H9 (cell line): ENCODE results near the gene SPEG. TPM values are rescaled to one million over a fixed set of nuclear protein-coding genes. Genes with fewer than 3 reads are reported as not detected.

Experiments used
- DNase-seq: peaks from one replicate; pipeline ENCODE4 v3.0.0-alpha.2; 2017
- H2AFZ ChIP-seq: one replicate; pipeline ENCODE4 v1.6.1; 2013; ENCODE audit warnings: mild to moderate bottlenecking, low read length, control low read depth, moderate library complexity
- H2AK5ac ChIP-seq: 2 replicates; pipeline ENCODE4 v1.6.1; 2013; ENCODE audit warnings: low read length, control low read depth, mixed read lengths; ENCODE audit not compliant: insufficient read length
- H2BK120ac ChIP-seq: one replicate; pipeline ENCODE4 v1.6.1; 2013; ENCODE audit warnings: low read depth, mild to moderate bottlenecking, low read length, control low read depth, inconsistent platforms; ENCODE audit not compliant: poor library complexity, severe bottlenecking
- H2BK12ac ChIP-seq: 2 replicates; pipeline ENCODE4 v1.6.1; 2013; ENCODE audit warnings: low read length, control low read depth, mixed read lengths, low read depth; ENCODE audit not compliant: insufficient read length
- H2BK15ac ChIP-seq: 2 replicates; pipeline ENCODE4 v1.6.1; 2013; ENCODE audit warnings: low read depth, low read length, control low read depth
- H2BK20ac ChIP-seq: one replicate; pipeline ENCODE4 v1.6.1; 2013; ENCODE audit warnings: low read depth, mild to moderate bottlenecking, low read length, control low read depth, inconsistent platforms; ENCODE audit not compliant: poor library complexity, severe bottlenecking
- H2BK5ac ChIP-seq: 2 replicates; pipeline ENCODE4 v1.6.1; 2013; ENCODE audit warnings: low read length, control low read depth, mixed read lengths; ENCODE audit not compliant: insufficient read length
- H3K14ac ChIP-seq: 2 replicates; pipeline ENCODE4 v1.6.1; 2013; ENCODE audit warnings: low read length, control low read depth; ENCODE audit not compliant: insufficient read depth
- H3K18ac ChIP-seq: 2 replicates; pipeline ENCODE4 v1.6.1; 2013; ENCODE audit warnings: low read depth, mild to moderate bottlenecking, mixed read lengths, low read length, control low read depth; ENCODE audit not compliant: insufficient read length
- H3K23ac ChIP-seq: 2 replicates; pipeline ENCODE4 v1.6.1; 2013; ENCODE audit warnings: low read length, control low read depth, mixed read lengths, low read depth; ENCODE audit not compliant: insufficient read length
- H3K23me2 ChIP-seq: 2 replicates; pipeline ENCODE4 v1.6.1; 2013; ENCODE audit warnings: low read depth, mild to moderate bottlenecking, mixed read lengths, low read length, control low read depth; ENCODE audit not compliant: insufficient read length, poor library complexity, severe bottlenecking
- H3K27ac ChIP-seq: 2 replicates; pipeline ENCODE4 v1.5.1; 2013; ENCODE audit warnings: low read length, control low read depth, mixed read lengths, low read depth; ENCODE audit not compliant: insufficient read length
- H3K27me3 ChIP-seq: 2 replicates; pipeline ENCODE4 v1.6.1; 2013; ENCODE audit warnings: low read length, control low read depth, inconsistent platforms; ENCODE audit not compliant: insufficient read depth
- H3K4ac ChIP-seq: 2 replicates; pipeline ENCODE4 v1.6.1; 2013; ENCODE audit warnings: low read depth, mild to moderate bottlenecking, control low read depth, inconsistent platforms, low read length, moderate library complexity
- H3K4me1 ChIP-seq: 2 replicates; pipeline ENCODE4 v1.6.1; 2013; ENCODE audit warnings: low read length, control low read depth, inconsistent platforms; ENCODE audit not compliant: insufficient read depth
- H3K4me2 ChIP-seq: 2 replicates; pipeline ENCODE4 v1.6.1; 2013; ENCODE audit warnings: low read length, control low read depth, mixed read lengths; ENCODE audit not compliant: insufficient read length, insufficient read depth
- H3K56ac ChIP-seq: 2 replicates; pipeline ENCODE4 v1.6.1; 2013; ENCODE audit warnings: low read depth, mild to moderate bottlenecking, mixed read lengths, low read length, control low read depth; ENCODE audit not compliant: insufficient read length
- H3K79me1 ChIP-seq: 2 replicates; pipeline ENCODE4 v1.6.1; 2013; ENCODE audit warnings: low read depth, mild to moderate bottlenecking, moderate library complexity, low read length, control low read depth, inconsistent platforms; ENCODE audit not compliant: insufficient read depth, poor library complexity, severe bottlenecking
- H3K79me2 ChIP-seq: 2 replicates; pipeline ENCODE4 v1.6.1; 2013; ENCODE audit warnings: low read length, control low read depth, inconsistent platforms; ENCODE audit not compliant: insufficient read depth
- H3K9ac ChIP-seq: 2 replicates; pipeline ENCODE4 v1.6.1; 2013; ENCODE audit warnings: low read length, control low read depth, mixed read lengths; ENCODE audit not compliant: insufficient read length; ENCODE audit errors: extremely low read depth
- H3K9me3 ChIP-seq: one replicate; pipeline ENCODE4 v1.6.1; 2013; ENCODE audit warnings: low read depth, low read length, inconsistent platforms; ENCODE audit not compliant: control insufficient read depth
- H3T11ph ChIP-seq: one replicate; pipeline ENCODE4 v1.6.1; 2013; ENCODE audit warnings: mild to moderate bottlenecking, low read length, control low read depth, inconsistent platforms
- H4K20me1 ChIP-seq: one replicate; pipeline ENCODE4 v1.6.1; 2013; ENCODE audit not compliant: control insufficient read depth, insufficient read length, insufficient read depth
- H4K5ac ChIP-seq: 2 replicates; pipeline ENCODE4 v1.6.1; 2013; ENCODE audit warnings: low read depth, mild to moderate bottlenecking, mixed read lengths, low read length, control low read depth; ENCODE audit not compliant: insufficient read length
- H4K8ac ChIP-seq: replicated peaks from 2 replicates; pipeline ENCODE4 v1.6.1; 2013; ENCODE audit warnings: low read length, control low read depth, mixed read lengths, low read depth; ENCODE audit not compliant: insufficient read length
- H4K91ac ChIP-seq: 2 replicates; pipeline ENCODE4 v1.6.1; 2013; ENCODE audit warnings: low read depth, mild to moderate bottlenecking, moderate library complexity, mixed read lengths, low read length, control low read depth; ENCODE audit not compliant: insufficient read length
- H3K27ac Mint-ChIP-seq, 3 experiments: 2 replicates in 2 of 3; 3 replicates in 1 of 3; pipeline ENCODE4 v1.8.0; 2020 to 2021; ENCODE audit warnings: mixed read lengths in 3 of 3, mild to moderate bottlenecking in 1 of 3, moderate library complexity in 1 of 3
- H3K27me3 Mint-ChIP-seq: 2 replicates; pipeline ENCODE4 v1.8.0; 2021; ENCODE audit warnings: low read depth, mild to moderate bottlenecking, moderate library complexity, mixed read lengths
- H3K36me3 Mint-ChIP-seq, 3 experiments: 2 replicates in 2 of 3; 3 replicates in 1 of 3; pipeline ENCODE4 v1.8.0; 2020 to 2021; ENCODE audit warnings: low read depth in 3 of 3, mixed read lengths in 3 of 3; ENCODE audit not compliant: insufficient read depth in 1 of 3
- H3K4me1 Mint-ChIP-seq, 2 experiments: 2 replicates each; pipeline ENCODE4 v1.8.0; 2020; ENCODE audit warnings: mixed read lengths in 2 of 2
- H3K4me3 Mint-ChIP-seq, 2 experiments: 2 replicates in 1 of 2; 3 replicates in 1 of 2; pipeline ENCODE4 v1.8.0; 2020 to 2021; ENCODE audit warnings: mild to moderate bottlenecking in 2 of 2, mixed read lengths in 2 of 2, moderate library complexity in 1 of 2
- H3K9me3 Mint-ChIP-seq, 2 experiments: 2 replicates in 1 of 2; 3 replicates in 1 of 2; pipeline ENCODE4 v1.8.0; 2020; ENCODE audit warnings: mild to moderate bottlenecking in 2 of 2, mixed read lengths in 2 of 2, moderate library complexity in 1 of 2
- WGBS: extraction: QIAGEN DNeasy Blood & Tissue Kit; methylation state at CpG from one replicate; pipeline ENCODE4 v1.1.7; 2013; ENCODE audit warnings: missing lambda C conversion rate, low lambda C conversion rate, mixed read lengths; ENCODE audit not compliant: insufficient read length; ENCODE audit errors: extremely low coverage; 5-methylcytosine and 5-hydroxymethylcytosine counted together
- total RNA-seq: library from RNA; stranded (reverse); gene quantifications from 2 replicates; pipeline ENCODE4 v1.2.1, GENCODE V29; 2021
- TF ChIP-seq, protein P1 (sequence below): fragments of 200-600 bp; sonication (generic); conservative IDR thresholded peaks from 3 replicates; pipeline ENCODE4 v1.8.0; 2021; ENCODE audit warnings: antibody characterized with exemption, mild to moderate bottlenecking

Gene SPEG
- total RNA-seq, 1 experiment from 2014 or later, result 23.7 TPM

DNA sequence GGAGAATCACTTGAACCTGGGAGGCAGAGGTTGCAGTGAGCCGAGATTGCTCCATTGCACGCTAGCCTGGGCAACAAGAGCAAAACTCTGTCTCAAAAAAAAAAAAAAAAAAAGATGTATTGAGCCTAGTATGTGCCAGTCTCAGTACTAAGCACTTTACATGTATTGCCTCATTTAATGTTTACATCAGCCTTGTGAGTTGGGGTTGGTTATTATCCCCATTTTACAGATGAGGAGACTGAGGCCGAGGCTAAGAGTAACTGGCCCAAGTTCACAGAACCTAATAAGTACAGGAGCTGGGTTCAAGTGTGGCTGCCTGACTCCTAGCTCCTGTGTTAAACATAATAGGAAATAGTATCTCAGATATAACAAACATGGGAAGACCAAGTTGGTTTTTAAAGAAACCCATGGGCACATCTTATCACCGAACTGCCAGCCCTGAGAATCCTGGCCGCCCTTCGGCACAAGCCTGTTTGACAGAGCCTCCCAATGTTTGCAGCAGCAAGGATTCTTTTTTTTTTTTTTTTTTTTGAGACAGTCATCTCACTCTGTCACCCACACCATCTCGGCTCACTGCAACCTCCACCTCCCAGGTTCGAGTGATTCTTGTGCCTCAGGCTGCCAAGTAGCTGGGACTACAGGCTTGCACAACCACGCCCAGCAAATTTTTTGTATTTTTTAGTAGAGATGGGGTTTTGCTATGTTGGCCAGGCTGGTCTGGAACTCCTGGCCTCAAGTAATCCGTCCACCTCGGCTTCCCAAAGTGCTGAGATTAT, 39.8 kb downstream of the SPEG start:
- H3K9ac ChIP-seq, result no peak overlapping the region
- H2BK5ac ChIP-seq, result no peak overlapping the region
- no peak overlapping the region for H3K4ac ChIP-seq
- H3K4me1 Mint-ChIP-seq, result peaks cover 18 to 23% of the 10 kb centered on the region in 2 experiments
- H3K18ac ChIP-seq, result no peak overlapping the region
- no peak overlapping the region for H4K8ac ChIP-seq
- no peak overlapping the region for H3K14ac ChIP-seq
- no peak overlapping the region for H3K4me3 Mint-ChIP-seq
- no peak overlapping the region for H3K27ac Mint-ChIP-seq
- no peak overlapping the region for H3K4me2 ChIP-seq
- H3K36me3 Mint-ChIP-seq, result peaks cover 0 to 4% (median 0%) of the 10 kb centered on the region in 3 experiments; a peak in 3 of 7 replicates
- no peaks in the 10 kb centered on the region for H3K79me2 ChIP-seq
- no peaks in the 10 kb centered on the region; a peak in 2 of 5 replicates for H3K9me3 Mint-ChIP-seq
- H3K27ac ChIP-seq, result no peak overlapping the region
- no peak overlapping the region for H3T11ph ChIP-seq
- no peak overlapping the region for H3K56ac ChIP-seq
- no peak overlapping the region for H4K91ac ChIP-seq
- no peak overlapping the region for H2AFZ ChIP-seq
- no peaks in the 10 kb centered on the region for H4K20me1 ChIP-seq
- no peaks in the 10 kb centered on the region for H3K9me3 ChIP-seq
- peaks cover 2% of the 10 kb centered on the region for H3K23me2 ChIP-seq
- no peak overlapping the region for H2BK12ac ChIP-seq
- H2AK5ac ChIP-seq, result no peak overlapping the region
- no CpG with 5 or more reads among the region's 11 CpGs for WGBS
- H2BK15ac ChIP-seq, result no peak overlapping the region
- H3K4me1 ChIP-seq, result no peaks in the 10 kb centered on the region
- no peaks in the 10 kb centered on the region for H3K27me3 ChIP-seq
- H3K27me3 Mint-ChIP-seq, result peaks cover 7% of the 10 kb centered on the region
- TF ChIP-seq, protein P1, sequence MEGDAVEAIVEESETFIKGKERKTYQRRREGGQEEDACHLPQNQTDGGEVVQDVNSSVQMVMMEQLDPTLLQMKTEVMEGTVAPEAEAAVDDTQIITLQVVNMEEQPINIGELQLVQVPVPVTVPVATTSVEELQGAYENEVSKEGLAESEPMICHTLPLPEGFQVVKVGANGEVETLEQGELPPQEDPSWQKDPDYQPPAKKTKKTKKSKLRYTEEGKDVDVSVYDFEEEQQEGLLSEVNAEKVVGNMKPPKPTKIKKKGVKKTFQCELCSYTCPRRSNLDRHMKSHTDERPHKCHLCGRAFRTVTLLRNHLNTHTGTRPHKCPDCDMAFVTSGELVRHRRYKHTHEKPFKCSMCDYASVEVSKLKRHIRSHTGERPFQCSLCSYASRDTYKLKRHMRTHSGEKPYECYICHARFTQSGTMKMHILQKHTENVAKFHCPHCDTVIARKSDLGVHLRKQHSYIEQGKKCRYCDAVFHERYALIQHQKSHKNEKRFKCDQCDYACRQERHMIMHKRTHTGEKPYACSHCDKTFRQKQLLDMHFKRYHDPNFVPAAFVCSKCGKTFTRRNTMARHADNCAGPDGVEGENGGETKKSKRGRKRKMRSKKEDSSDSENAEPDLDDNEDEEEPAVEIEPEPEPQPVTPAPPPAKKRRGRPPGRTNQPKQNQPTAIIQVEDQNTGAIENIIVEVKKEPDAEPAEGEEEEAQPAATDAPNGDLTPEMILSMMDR, result no peak
- no peak overlapping the region for H4K5ac ChIP-seq
- no peak overlapping the region for H2BK20ac ChIP-seq
- H3K79me1 ChIP-seq, result no peaks in the 10 kb centered on the region
- no peak for DNase-seq
- no peak overlapping the region for H3K23ac ChIP-seq
- H2BK120ac ChIP-seq, result no peak overlapping the region
